Right cardiac atrium (tissue), 5 donors: ENCODE measurements around the gene GLP1R. TPM values are rescaled to one million over a fixed set of nuclear protein-coding genes. Genes with fewer than 3 reads are reported as not detected.
"Not testable (repeated sequence)": the region's sequence is repeated elsewhere in the genome, so short reads cannot be mapped to it uniquely, and the experiment has no call there.

Experiments used
- ATAC-seq, 2 donors: fragments of 200-7000 bp; cut with Tn5 transposase; one replicate each; pipeline versions ENCODE4 v1.8.0 to v1.9.1; 2020; ENCODE audit warnings: moderate library complexity in 2 of 2, mild to moderate bottlenecking in 1 of 2
- DNase-seq, 3 donors: peaks; one replicate each; pipeline ENCODE4 v3.0.0-alpha.2; 2020
- H3K27ac ChIP-seq: one replicate; pipeline ENCODE4 v1.5.1; 2013; ENCODE audit warnings: mild to moderate bottlenecking, low read length, control low read depth, moderate library complexity
- H3K27me3 ChIP-seq: one replicate; pipeline ENCODE4 v1.6.1; 2013; ENCODE audit not compliant: control insufficient read depth, insufficient read depth
- H3K4me1 ChIP-seq: one replicate; pipeline ENCODE4 v1.6.1; 2013; ENCODE audit warnings: low read length; ENCODE audit not compliant: control insufficient read depth, insufficient read depth
- H3K4me3 ChIP-seq: one replicate; pipeline ENCODE4 v1.5.1; 2013; ENCODE audit warnings: low read length, control low read depth
- H3K9me3 ChIP-seq: one replicate; pipeline ENCODE4 v1.6.1; 2013; ENCODE audit warnings: low read length; ENCODE audit not compliant: control insufficient read depth
- WGBS: extraction: QIAGEN DNeasy Blood & Tissue Kit; methylation state at CpG from one replicate; pipeline ENCODE4 v1.1.7; 2013; 5-methylcytosine and 5-hydroxymethylcytosine counted together
- intact Hi-C, 4 donors: fragments of 100-400 bp; cut with DNase I; formaldehyde crosslinking; loops; one replicate each; pipeline versions ENCODE4 v1.11.0 to v1.14.0; 2022 to 2023
- polyA plus RNA-seq: library from polyadenylated mRNA; stranded (reverse); fragments of 200-250 nt; gene quantifications from one replicate; pipeline ENCODE4 v1.2.3, GENCODE V29; 2013
- total RNA-seq, 4 donors: library from RNA; stranded (reverse); fragmentation: NEBNext Ultra II Directional; extraction: Animal tissue kit (Norgen Biotek cat#: 25700); gene quantifications; one replicate each; pipeline ENCODE4 v1.2.1, GENCODE V29; 2021
- donor health status: healthy with polysubstance abuse.
- donor health status: DM: no; HTN: yes; CAD: no.
- donor health status: DM: no; HTN: no; CAD: no.
- donor health status: DM: no; HTN: yes; CAD: no; lungs with severe emphysema.
- donor health status: DM: yes; HTN: yes; CAD: no.

Gene GLP1R
- total and polyA plus RNA-seq, 5 donors: 3.1 to 9.4 (median 3.5) TPM

- H3K9me3 ChIP-seq, ATAC-seq, H3K4me3 ChIP-seq, intact Hi-C loops, H3K4me1 ChIP-seq, DNase-seq, H3K27ac ChIP-seq, H3K27me3 ChIP-seq: not testable (repeated sequence)
- WGBS: 73% methylated on average over 7 of the region's 7 CpGs
These were observed 87.6 kb downstream of the GLP1R start for GRCh38 chr6:39136207-39136606.

- ATAC-seq: no peak
These were observed 88.7 kb downstream of the GLP1R start for GRCh38 chr6:39137245-39137644.

More at GRCh38 chr6:39137245-39137644, 88.7 kb downstream of the GLP1R start:
- H3K4me1 ChIP-seq: no peaks in the 10 kb centered on the region
- H3K27me3 ChIP-seq: no peaks in the 10 kb centered on the region
- no peaks in the 10 kb centered on the region for H3K9me3 ChIP-seq
- no peak overlapping the region for H3K27ac ChIP-seq
- H3K4me3 ChIP-seq: no peak overlapping the region
- DNase-seq: no peak
- 25% methylated on average over 2 of the region's 2 CpGs for WGBS
- intact Hi-C loops: no loop called here

Other genes starting within 250 kb of the GLP1R start
- gene SAYSD1, start 66.4 kb downstream of the GLP1R start, total RNA-seq: 10 to 100 TPM in 2 of 4 donors, 1 to 10 TPM in 2; 8.3 to 11.7 (median 9.9) TPM
- 12.6 TPM for gene SAYSD1, start 66.4 kb downstream of the GLP1R start, polyA plus RNA-seq
- gene KCNK5, start 180.7 kb downstream of the GLP1R start, total RNA-seq: 1 to 10 TPM; 1.1 to 1.9 (median 1.4) TPM
- gene KCNK5, start 180.7 kb downstream of the GLP1R start, polyA plus RNA-seq: 1.4 TPM